HFF-Myc (cell line): ENCODE data around the gene NUTM1.

Source experiments
- DNase-seq: peaks from one replicate; pipeline ENCODE4 v3.0.0-alpha.2; 2011; ENCODE audit warnings: low read depth; ENCODE audit errors: extremely low read depth
- H3K4me3 ChIP-seq: replicated peaks from 2 replicates; pipeline ENCODE4 v1.5.1; 2011; ENCODE audit warnings: low read depth, mild to moderate bottlenecking, control low read depth, low read length
- CTCF ChIP-seq: IDR thresholded peaks from 2 replicates; pipeline ENCODE4 v1.5.1; 2012; ENCODE audit warnings: mild to moderate bottlenecking, low read depth, low read length, control low read depth; ENCODE audit errors: missing control alignments

NUTM1 gene

GRCh38 chr15:34364041-34364440 is 20.9 kb downstream of the NUTM1 start:
- H3K4me3 ChIP-seq = no peak overlapping the region
- DNase-seq = no peak
- TF ChIP-seq CTCF = no peak

- peak overlapping the region; percentile 85 for H3K4me3 ChIP-seq
- no peak for DNase-seq
- no peak for TF ChIP-seq CTCF
Observed at GRCh38 chr15:34365091-34365825, 22.1 kb downstream of the NUTM1 start.

- no peak for DNase-seq
- H3K4me3 ChIP-seq = peak overlapping the region; percentile 85
- no peak for TF ChIP-seq CTCF
Observed at GRCh38 chr15:34365836-34366235, 22.7 kb downstream of the NUTM1 start.

GRCh38 chr15:34366271-34367065 is 23.4 kb downstream of the NUTM1 start:
- peak overlapping the region; percentile 85 for H3K4me3 ChIP-seq
- TF ChIP-seq CTCF = no peak
- DNase-seq = no peak

- peak within 1 kb of the TSS; percentile 85 for H3K4me3 ChIP-seq
- no peak for DNase-seq
- TF ChIP-seq CTCF = peak; percentile 88
Observed at GRCh38 chr15:34367101-34368081, 24.3 kb downstream of the NUTM1 start, which contains the start of gene LPCAT4. Gene LPCAT4 (minus strand): TSS chr15:34367196. CDS start chr15:34367100, 96 bp downstream.

GRCh38 chr15:34370129-34370528 is 27.0 kb downstream of the NUTM1 start:
- no peak for DNase-seq
- H3K4me3 ChIP-seq = no peak overlapping the region
- TF ChIP-seq CTCF = no peak
